Prostate gland (tissue), 2 donors: ENCODE measurements around the gene NLGN2. TPM values are rescaled to one million over a fixed set of nuclear protein-coding genes. Genes with fewer than 3 reads are reported as not detected.

Experiments
- DNase-seq: peaks from one replicate; pipeline ENCODE4 v3.0.0-alpha.2; 2019; ENCODE audit warnings: low spot score
- H3K27ac ChIP-seq, 2 donors: fragments of 200-600 bp; sonication (generic); 2 replicates each; pipeline ENCODE4 v1.5.1; 2017 to 2019
- H3K27me3 ChIP-seq: fragments of 200-600 bp; sonication (generic); replicated peaks from 2 replicates; pipeline ENCODE4 v1.5.1; 2019; ENCODE audit not compliant: insufficient read depth
- H3K36me3 ChIP-seq, 2 donors: fragments of 200-600 bp; sonication (generic); 1 replicate in 1 of 2; 2 replicates in 1 of 2; pipeline versions ENCODE4 v1.5.1 to v1.8.1; 2017 to 2019
- H3K4me1 ChIP-seq: fragments of 200-600 bp; sonication (generic); replicated peaks from 2 replicates; pipeline ENCODE4 v1.5.1; 2019
- H3K4me3 ChIP-seq, 2 donors: fragments of 200-600 bp; sonication (generic); 2 replicates each; pipeline ENCODE4 v1.5.1; 2017 to 2019
- H3K9me3 ChIP-seq: fragments of 200-600 bp; sonication (generic); 2 replicates; pipeline ENCODE4 v1.5.1; 2017
- CTCF ChIP-seq, 4 experiments: fragments of 200-600 bp in 2 of 4; fragments of 450-650 bp in 2 of 4; sonication (generic) in 2 of 4; IDR thresholded peaks; 1 replicate in 3 of 4; 2 replicates in 1 of 4; pipeline ENCODE4 v1.5.1; 2016 to 2019; ENCODE audit warnings: antibody characterized with exemption in 4 of 4, mild to moderate bottlenecking in 2 of 4, moderate library complexity in 2 of 4
- POLR2A ChIP-seq: fragments of 450-650 bp; IDR thresholded peaks from one replicate; pipeline ENCODE4 v1.6.1; 2016; ENCODE audit warnings: antibody characterized with exemption, mild to moderate bottlenecking
- POLR2AphosphoS5 ChIP-seq: sonication (generic); formaldehyde crosslinking; IDR thresholded peaks from one replicate; pipeline ENCODE4 v1.6.1; 2017; ENCODE audit warnings: antibody characterized with exemption
- WGBS: methylation state at CpG from one replicate; pipeline ENCODE4 v1.1.5; 2018; 5-methylcytosine and 5-hydroxymethylcytosine counted together
- intact Hi-C: fragments of 100-400 bp; cut with DNase I; formaldehyde crosslinking; loops from one replicate; pipeline ENCODE4 v1.14.2; 2022
- total RNA-seq, 2 donors: library from RNA; depleted of rRNA; stranded (reverse); fragments of >200 nt; gene quantifications; one replicate each; pipeline ENCODE4 v1.1.0, GENCODE V29; 2016

NLGN2 gene
- total RNA-seq, 2 donors from 2014 or later = 8.6 to 16.2 TPM

- intact Hi-C loops = loop anchor here (5.0 kb wide), 1 partner anchor 39 kb away; the partner anchor contains the start of gene KCTD11
- H3K27ac ChIP-seq = no peak overlapping the region
- DNase-seq = no peak
- no peak for TF ChIP-seq POLR2AphosphoS5
- TF ChIP-seq CTCF (IDR thresholded peaks at IDR 0.05) = no peak
- TF ChIP-seq POLR2A = no peak
- peaks cover 0 to 10% of the 10 kb centered on the region in 2 donors for H3K36me3 ChIP-seq
- no peaks in the 10 kb centered on the region for H3K4me1 ChIP-seq
- 78% methylated on average over 2 of the region's 2 CpGs for WGBS
- no peaks in the 10 kb centered on the region for H3K27me3 ChIP-seq
- H3K9me3 ChIP-seq = no peaks in the 10 kb centered on the region
- no peak overlapping the region for H3K4me3 ChIP-seq
These were observed 16.3 kb upstream of the NLGN2 start for GRCh38 chr17:7391307-7391706.

- 56% methylated on average over 41 of the region's 42 CpGs for WGBS
- H3K27ac ChIP-seq = peak overlapping the region in 1 of 2 donors; percentile 74
- H3K4me1 ChIP-seq = no peaks in the 10 kb centered on the region
- peak overlapping the region; percentile 48 to 62 for H3K4me3 ChIP-seq
- H3K36me3 ChIP-seq = peaks cover 0 to 10% of the 10 kb centered on the region in 2 donors
- H3K27me3 ChIP-seq = no peaks in the 10 kb centered on the region
- no peak for DNase-seq
- intact Hi-C loops = loop anchor here (5.0 kb wide), 1 partner anchor 41 kb away; the partner anchor contains the start of gene KCTD11
- no peaks in the 10 kb centered on the region for H3K9me3 ChIP-seq
- TF ChIP-seq CTCF (IDR thresholded peaks at IDR 0.05) = no peak
- TF ChIP-seq POLR2A = no peak
- no peak for TF ChIP-seq POLR2AphosphoS5
These were observed 14.7 kb upstream of the NLGN2 start for GRCh38 chr17:7392696-7393612.

- H3K27me3 ChIP-seq = no peaks in the 10 kb centered on the region
- DNase-seq = no peak
- no peaks in the 10 kb centered on the region for H3K4me1 ChIP-seq
- 4% methylated on average over 45 of the region's 48 CpGs for WGBS
- TF ChIP-seq POLR2AphosphoS5 = no peak
- TF ChIP-seq CTCF (IDR thresholded peaks at IDR 0.05) = no peak
- no peak for TF ChIP-seq POLR2A
- intact Hi-C loops = loop anchor here (5.0 kb wide), 1 partner anchor 42 kb away; the partner anchor contains the start of gene KCTD11
- no peaks in the 10 kb centered on the region for H3K9me3 ChIP-seq
- peak overlapping the region; percentile 48 to 62 for H3K4me3 ChIP-seq
- peak overlapping the region; percentile 74 to 87 for H3K27ac ChIP-seq
- peaks cover 0 to 10% of the 10 kb centered on the region in 2 donors for H3K36me3 ChIP-seq
These were observed 13.8 kb upstream of the NLGN2 start for GRCh38 chr17:7393613-7394451.

- Histone ChIP-seq H3K27ac (peak within 1 kb of the TSS; percentile 74 to 87), H3K36me3 (peaks cover 0 to 8% of the 10 kb centered on the region in 2 donors), H3K4me3 (peak within 1 kb of the TSS; percentile 48 to 62), H3K4me1 (no peaks in the 10 kb centered on the region), H3K9me3 (no peaks in the 10 kb centered on the region), H3K27me3 (no peaks in the 10 kb centered on the region)
- WGBS = under 1% methylated on average over 59 of the region's 71 CpGs
- peak; percentile 80 for DNase-seq
- peak; percentile 89 for TF ChIP-seq POLR2A
- peak; percentile 71 for TF ChIP-seq POLR2AphosphoS5
- peak; percentile 15 to 50 (median 38) for TF ChIP-seq CTCF (IDR thresholded peaks at IDR 0.05)
- intact Hi-C loops = loop anchor here (5.0 kb wide), 1 partner anchor 42 kb away; the partner anchor contains the start of gene KCTD11
These were observed 13.0 kb upstream of the NLGN2 start, which contains the start of gene PLSCR3 for GRCh38 chr17:7394452-7395191. PLSCR3 (minus strand) TSS chr17:7394525; CDS start chr17:7394110, 415 bp downstream.
